Bronchial epithelial cell (primary cell): ENCODE measurements around the gene AHI1. TPM values are rescaled to one million over a fixed set of nuclear protein-coding genes. Genes with fewer than 3 reads are reported as not detected.
"Not testable (repeated sequence)": the region's sequence is repeated elsewhere in the genome, so short reads cannot be mapped to it uniquely, and the experiment has no call there.

ENCODE experiments used
- DNase-seq: peaks from one replicate; pipeline ENCODE4 v3.0.0-alpha.2; 2010; ENCODE audit warnings: low read depth
- FAIRE-seq: peaks from 2 replicates; lab custom pipeline; 2011; peaks lifted over from hg19 to GRCh38; lab: Jason Lieb, UNC
- H3K27me3 ChIP-seq: 2 replicates; pipeline ENCODE4 v1.5.1; 2011; ENCODE audit warnings: low read length; ENCODE audit not compliant: control insufficient read depth, insufficient read depth
- H3K36me3 ChIP-seq: 2 replicates; pipeline ENCODE4 v1.5.1; 2011; ENCODE audit warnings: low read length; ENCODE audit not compliant: control insufficient read depth, insufficient read depth
- H3K4me3 ChIP-seq: 2 replicates; pipeline ENCODE4 v1.5.1; 2011; ENCODE audit warnings: mild to moderate bottlenecking, low read depth, low read length, control low read depth
- total RNA-seq: library from RNA; depleted of rRNA; stranded (reverse); fragments of >200 nt; gene quantifications from 2 replicates; pipeline ENCODE4 v1.2.1, GENCODE V29; 2014
- TF ChIP-seq, protein P1 (sequence below): IDR thresholded peaks from 2 replicates; pipeline ENCODE4 v1.5.1; 2011; ENCODE audit warnings: mild to moderate bottlenecking, moderate library complexity, low read length, control low read depth, inconsistent platforms; ENCODE audit not compliant: insufficient read depth, severe bottlenecking

The AHI1 gene
- total RNA-seq, 1 donor from 2014 or later, result 5.5 TPM

DNA sequence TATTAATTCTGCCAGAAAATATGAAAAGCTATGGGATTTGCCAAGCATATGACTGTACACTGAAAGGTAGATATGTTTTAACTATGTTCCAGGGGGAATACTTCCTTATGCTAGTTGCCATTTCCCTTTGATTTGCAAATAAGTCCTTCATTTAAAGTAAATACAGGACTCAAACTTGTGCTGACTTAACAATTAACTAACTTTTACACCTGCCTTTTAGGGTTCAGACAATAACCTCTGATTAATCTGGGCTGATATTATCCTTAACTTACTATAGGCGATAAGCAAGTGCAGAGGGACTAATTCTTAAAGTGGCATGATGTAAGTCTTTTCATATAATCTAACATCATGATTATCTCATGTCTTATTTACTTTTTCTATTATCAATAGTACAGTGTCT is 143.1 kb downstream of the AHI1 start:
- FAIRE-seq (no peak), DNase-seq (no peak)
- H3K4me3 ChIP-seq, result no peak overlapping the region
- no peaks in the 10 kb centered on the region for H3K36me3 ChIP-seq
- TF ChIP-seq, protein P1, sequence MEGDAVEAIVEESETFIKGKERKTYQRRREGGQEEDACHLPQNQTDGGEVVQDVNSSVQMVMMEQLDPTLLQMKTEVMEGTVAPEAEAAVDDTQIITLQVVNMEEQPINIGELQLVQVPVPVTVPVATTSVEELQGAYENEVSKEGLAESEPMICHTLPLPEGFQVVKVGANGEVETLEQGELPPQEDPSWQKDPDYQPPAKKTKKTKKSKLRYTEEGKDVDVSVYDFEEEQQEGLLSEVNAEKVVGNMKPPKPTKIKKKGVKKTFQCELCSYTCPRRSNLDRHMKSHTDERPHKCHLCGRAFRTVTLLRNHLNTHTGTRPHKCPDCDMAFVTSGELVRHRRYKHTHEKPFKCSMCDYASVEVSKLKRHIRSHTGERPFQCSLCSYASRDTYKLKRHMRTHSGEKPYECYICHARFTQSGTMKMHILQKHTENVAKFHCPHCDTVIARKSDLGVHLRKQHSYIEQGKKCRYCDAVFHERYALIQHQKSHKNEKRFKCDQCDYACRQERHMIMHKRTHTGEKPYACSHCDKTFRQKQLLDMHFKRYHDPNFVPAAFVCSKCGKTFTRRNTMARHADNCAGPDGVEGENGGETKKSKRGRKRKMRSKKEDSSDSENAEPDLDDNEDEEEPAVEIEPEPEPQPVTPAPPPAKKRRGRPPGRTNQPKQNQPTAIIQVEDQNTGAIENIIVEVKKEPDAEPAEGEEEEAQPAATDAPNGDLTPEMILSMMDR, result no peak
- no peaks in the 10 kb centered on the region for H3K27me3 ChIP-seq

DNA sequence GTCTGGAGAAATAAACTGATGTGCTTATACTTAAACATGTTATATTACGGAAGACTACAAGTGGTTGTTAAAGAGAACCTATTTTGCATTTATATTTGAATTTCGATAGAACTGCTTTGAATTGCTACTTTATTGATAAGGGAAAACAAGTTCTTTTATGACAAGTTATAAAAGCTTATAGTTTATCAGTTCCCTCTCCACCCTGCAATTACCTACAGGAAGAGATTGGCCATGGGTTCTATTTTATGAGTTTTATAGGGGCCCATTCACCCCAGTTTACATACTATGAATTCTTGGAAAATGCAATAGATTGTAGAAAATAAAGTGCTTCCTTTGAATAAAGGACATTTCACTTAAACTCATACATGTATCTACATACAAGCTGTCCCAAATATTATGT is 144.4 kb downstream of the AHI1 start:
- DNase-seq (no peak), FAIRE-seq (no peak)
- Histone ChIP-seq H3K27me3 (no peaks in the 10 kb centered on the region), H3K36me3 (no peaks in the 10 kb centered on the region), H3K4me3 (no peak overlapping the region)
- TF ChIP-seq, protein P1, result no peak

DNA sequence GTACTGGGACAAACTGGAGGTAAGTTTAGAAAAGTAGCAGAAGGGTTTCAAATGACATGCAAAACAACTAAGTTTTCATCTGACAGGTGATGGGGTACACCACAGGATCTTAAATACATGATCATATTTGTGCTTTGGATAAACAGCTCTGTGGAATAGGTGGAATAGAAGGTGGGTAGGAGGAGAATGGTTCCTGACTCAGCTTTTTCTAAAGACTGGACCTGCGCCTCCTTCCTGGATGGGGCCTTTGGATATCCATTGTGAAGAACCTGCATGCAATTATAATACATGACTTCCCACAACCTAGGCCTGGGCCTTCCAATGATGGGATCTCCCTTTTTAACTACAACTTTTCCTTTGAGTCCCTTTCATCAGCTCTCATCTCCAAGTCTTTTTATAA is 145.9 kb downstream of the AHI1 start:
- TF ChIP-seq, protein P1, result no peak
- no peaks in the 10 kb centered on the region for H3K27me3 ChIP-seq
- no peak overlapping the region for H3K4me3 ChIP-seq
- H3K36me3 ChIP-seq, result no peaks in the 10 kb centered on the region
- DNase-seq (no peak), FAIRE-seq (no peak)

DNA sequence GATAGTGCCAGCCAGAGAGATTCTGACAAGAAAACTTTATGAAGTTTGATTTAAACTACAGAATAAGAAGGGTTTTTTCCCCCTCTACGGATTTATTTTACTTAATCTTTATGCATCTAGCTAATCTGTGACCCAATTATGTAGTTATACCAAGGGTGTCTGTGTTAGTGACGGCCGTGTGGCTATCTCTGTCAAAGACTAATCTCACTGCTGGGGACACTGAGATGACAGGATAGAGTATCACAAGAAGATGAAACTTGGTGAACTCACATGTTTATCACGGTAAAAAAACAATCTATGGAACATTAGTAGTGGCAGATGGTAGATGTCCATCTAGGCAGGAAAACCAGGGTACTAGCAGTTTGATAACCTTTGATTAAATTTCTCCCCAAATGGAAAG is 149.7 kb downstream of the AHI1 start:
- DNase-seq (no peak), FAIRE-seq (no peak)
- H3K36me3 ChIP-seq, result no peaks in the 10 kb centered on the region
- TF ChIP-seq, protein P1, result no peak
- no peak overlapping the region for H3K4me3 ChIP-seq
- H3K27me3 ChIP-seq, result no peaks in the 10 kb centered on the region

DNA sequence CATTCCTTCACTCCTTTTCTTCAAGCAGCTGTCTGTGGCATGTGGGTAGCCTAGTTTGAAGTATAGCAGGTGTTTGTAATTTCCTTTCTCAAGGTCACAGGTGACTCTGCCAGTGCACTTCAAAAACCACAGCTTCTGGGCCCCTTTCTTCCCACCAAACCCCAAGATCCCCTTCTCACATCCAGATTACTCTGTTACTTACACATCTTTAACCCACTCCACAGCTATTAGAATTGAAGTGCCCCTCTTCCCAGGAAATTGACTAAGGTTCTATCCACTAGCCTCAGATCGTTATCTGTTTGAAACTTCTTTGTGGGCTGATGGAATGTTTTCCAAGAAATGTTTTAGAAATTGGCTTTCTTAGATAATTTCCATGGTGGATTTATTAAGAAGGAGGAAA is 150.8 kb downstream of the AHI1 start:
- H3K36me3 ChIP-seq, result no peaks in the 10 kb centered on the region
- H3K27me3 ChIP-seq, result no peaks in the 10 kb centered on the region
- DNase-seq (no peak), FAIRE-seq (no peak)
- TF ChIP-seq, protein P1, result no peak
- H3K4me3 ChIP-seq, result no peak overlapping the region

DNA sequence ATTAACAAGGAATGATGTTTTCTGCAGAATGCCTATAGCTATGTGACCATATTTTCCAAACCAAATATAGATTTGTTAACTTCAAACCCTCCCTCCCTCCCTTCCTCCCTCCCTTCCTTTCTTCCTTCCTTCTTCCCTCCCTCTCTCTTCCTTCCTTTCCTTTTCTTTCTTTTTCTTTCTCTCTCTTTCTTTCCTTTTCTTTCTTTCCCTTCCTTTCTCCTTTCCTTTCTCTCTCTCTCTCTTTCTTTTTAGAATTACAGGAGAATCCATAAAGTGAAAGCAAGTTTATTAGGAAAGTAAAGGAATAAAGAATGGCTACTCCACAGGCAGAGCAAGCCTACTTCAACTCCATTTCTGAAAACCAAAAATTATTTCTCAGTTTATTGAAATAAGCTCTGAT is 153.0 kb downstream of the AHI1 start:
- Histone ChIP-seq H3K36me3 (no peaks in the 10 kb centered on the region), H3K27me3 (no peaks in the 10 kb centered on the region), H3K4me3 (no peak overlapping the region)
- DNase-seq, result no peak
- FAIRE-seq, result no peak
- TF ChIP-seq, protein P1, result no peak

DNA sequence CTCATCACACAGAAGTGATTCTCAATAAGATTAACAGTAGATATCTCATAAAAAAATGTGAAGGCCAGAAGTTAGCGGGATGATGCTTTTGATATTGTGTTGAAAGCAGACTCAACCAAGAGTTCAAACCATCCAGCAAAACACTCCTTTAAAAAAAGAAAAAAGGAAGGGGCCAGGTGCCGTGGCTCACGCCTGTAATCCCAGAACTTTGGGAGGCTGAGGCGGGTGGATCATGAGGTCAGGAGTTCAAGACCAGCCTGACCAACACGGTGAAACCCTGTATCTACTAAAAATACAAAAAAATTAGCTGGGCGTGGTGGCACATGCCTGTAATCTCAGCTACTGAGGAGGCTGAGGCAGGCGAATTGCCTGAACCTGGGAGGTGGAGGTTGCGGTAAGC is 157.6 kb downstream of the AHI1 start:
- DNase-seq, H3K27me3 ChIP-seq, FAIRE-seq, H3K36me3 ChIP-seq, H3K4me3 ChIP-seq: not testable (repeated sequence)
